ENCODE data around the gene OR56A5.
"Not testable (repeated sequence)": the region's sequence is repeated elsewhere in the genome, so short reads cannot be mapped to it uniquely, and the experiment has no call there.

OR56A5 gene

GRCh38 chr11:5966958-5967357, 1.3 kb downstream of the OR56A5 start:
- no peak overlapping the region for H3K4me3 ChIP-seq (ENCODE audit: low read depth, low read length)
- no peak for TF ChIP-seq CTCF (IDR thresholded peaks at IDR 0.05; ENCODE audit: borderline replicate concordance, insufficient read depth, low read depth, low read length)

- H3K4me3 ChIP-seq (ENCODE audit: low read depth, low read length), result not testable (repeated sequence)
These were observed 7.5 kb downstream of the OR56A5 start for GRCh38 chr11:5960704-5961320.

- TF ChIP-seq CTCF (IDR thresholded peaks at IDR 0.05; ENCODE audit: borderline replicate concordance, insufficient read depth, low read depth, low read length), result no peak
- no peak overlapping the region for H3K4me3 ChIP-seq (ENCODE audit: low read depth, low read length)
These were observed 12.7 kb downstream of the OR56A5 start for GRCh38 chr11:5955586-5955985.

- H3K4me3 ChIP-seq (ENCODE audit: low read depth, low read length), result no peak within 1 kb of the TSS
- TF ChIP-seq CTCF (IDR thresholded peaks at IDR 0.05; ENCODE audit: borderline replicate concordance, insufficient read depth, low read depth, low read length), result no peak
These were observed 26.3 kb downstream of the OR56A5 start, which contains the start of gene OR56A3 for GRCh38 chr11:5941951-5942350. TSS of gene OR56A3 (plus strand) at chr11:5942251. CDS start at chr11:5947347, 5,096 bp downstream.

GRCh38 chr11:5940748-5941147, 27.5 kb downstream of the OR56A5 start:
- H3K4me3 ChIP-seq (ENCODE audit: low read depth, low read length), result no peak overlapping the region
- no peak for TF ChIP-seq CTCF (IDR thresholded peaks at IDR 0.05; ENCODE audit: borderline replicate concordance, insufficient read depth, low read depth, low read length)

GRCh38 chr11:5938603-5938965, 29.7 kb downstream of the OR56A5 start:
- TF ChIP-seq CTCF (IDR thresholded peaks at IDR 0.05; ENCODE audit: borderline replicate concordance, insufficient read depth, low read depth, low read length), result no peak
- H3K4me3 ChIP-seq (ENCODE audit: low read depth, low read length), result no peak overlapping the region

- no peak overlapping the region for H3K4me3 ChIP-seq (ENCODE audit: low read depth, low read length)
- TF ChIP-seq CTCF (IDR thresholded peaks at IDR 0.05; ENCODE audit: borderline replicate concordance, insufficient read depth, low read depth, low read length), result no peak
These were observed 30.3 kb downstream of the OR56A5 start for GRCh38 chr11:5937868-5938602.

Measured in GM12875 (cell line).